Hepatocyte (in vitro differentiated cells): ENCODE measurements around the gene CD44. TPM values are rescaled to one million over a fixed set of nuclear protein-coding genes. Genes with fewer than 3 reads are reported as not detected.

Experiments used
- DNase-seq: peaks from one replicate; pipeline ENCODE4 v3.0.0-alpha.2; 2016; ENCODE audit warnings: low spot score
- H2AFZ ChIP-seq: fragments of 200-600 bp; sonication (generic); 2 replicates; pipeline ENCODE4 v1.6.0; 2016; ENCODE audit warnings: antibody characterized with exemption, mild to moderate bottlenecking
- H3K27ac ChIP-seq: fragments of 200-600 bp; sonication (generic); 2 replicates; pipeline ENCODE4 v1.5.1; 2016; ENCODE audit warnings: mild to moderate bottlenecking
- H3K27me3 ChIP-seq: fragments of 200-600 bp; sonication (generic); 2 replicates; pipeline ENCODE4 v1.6.1; 2016
- H3K36me3 ChIP-seq: fragments of 200-600 bp; sonication (generic); replicated peaks from 2 replicates; pipeline ENCODE4 v1.5.1; 2016; ENCODE audit warnings: low read depth; ENCODE audit not compliant: insufficient read depth
- H3K4me1 ChIP-seq: fragments of 200-600 bp; sonication (generic); 2 replicates; pipeline ENCODE4 v1.5.1; 2016; ENCODE audit warnings: mild to moderate bottlenecking, moderate library complexity; ENCODE audit not compliant: insufficient read depth
- H3K4me2 ChIP-seq: fragments of 200-600 bp; sonication (generic); 2 replicates; pipeline ENCODE4 v1.6.0; 2016
- H3K4me3 ChIP-seq: fragments of 200-600 bp; sonication (generic); 2 replicates; pipeline ENCODE4 v1.5.1; 2016; ENCODE audit warnings: mild to moderate bottlenecking
- H3K79me2 ChIP-seq: fragments of 200-600 bp; sonication (generic); 2 replicates; pipeline ENCODE4 v1.6.0; 2017; ENCODE audit warnings: mild to moderate bottlenecking
- H3K9me2 ChIP-seq: fragments of 200-600 bp; sonication (generic); replicated peaks from 2 replicates; pipeline ENCODE4 v1.6.0; 2017; ENCODE audit warnings: mild to moderate bottlenecking; ENCODE audit not compliant: insufficient read depth
- H3K9me3 ChIP-seq: fragments of 200-600 bp; sonication (generic); 2 replicates; pipeline ENCODE4 v1.5.1; 2016; ENCODE audit warnings: low read depth, mild to moderate bottlenecking
- H4K20me1 ChIP-seq: fragments of 200-600 bp; sonication (generic); 2 replicates; pipeline ENCODE4 v1.6.0; 2016; ENCODE audit warnings: mild to moderate bottlenecking; ENCODE audit not compliant: insufficient read depth, poor library complexity, severe bottlenecking
- EZH2 ChIP-seq: fragments of 200-600 bp; sonication (generic); IDR thresholded peaks from 2 replicates; pipeline ENCODE4 v1.6.1; 2016; ENCODE audit warnings: antibody characterized with exemption, mild to moderate bottlenecking, borderline replicate concordance
- EZH2phosphoT487 ChIP-seq: fragments of 200-600 bp; sonication (generic); IDR thresholded peaks from one replicate; pipeline ENCODE4 v1.6.1; 2018; ENCODE audit warnings: antibody characterized with exemption, mild to moderate bottlenecking, low read depth, moderate library complexity; ENCODE audit not compliant: unreplicated experiment, severe bottlenecking
- WGBS: methylation state at CpG from one replicate; pipeline ENCODE4 v1.1.6; 2016; ENCODE audit warnings: low lambda C conversion rate; ENCODE audit errors: missing lambda C conversion rate; 5-methylcytosine and 5-hydroxymethylcytosine counted together
- polyA plus RNA-seq: library from polyadenylated mRNA; unstranded; fragments of >200 nt; fragmentation: Nextera tagmentation; extraction: Ambion mirVana; gene quantifications from 2 replicates; pipeline ENCODE4 v1.2.1, GENCODE V29; 2016
- total RNA-seq: library from RNA; depleted of rRNA; stranded (reverse); fragments of >200 nt; gene quantifications from 2 replicates; pipeline ENCODE4 v1.2.3, GENCODE V29; 2014
- TF ChIP-seq, protein P1 (sequence below): fragments of 200-600 bp; sonication (generic); IDR thresholded peaks from 2 replicates; pipeline ENCODE4 v1.5.1; 2016; ENCODE audit warnings: antibody characterized with exemption, mild to moderate bottlenecking; ENCODE audit not compliant: poor library complexity

Gene CD44
- total and polyA plus RNA-seq, 2 experiments from 2014 or later = 17.5 to 29.5 TPM

DNA sequence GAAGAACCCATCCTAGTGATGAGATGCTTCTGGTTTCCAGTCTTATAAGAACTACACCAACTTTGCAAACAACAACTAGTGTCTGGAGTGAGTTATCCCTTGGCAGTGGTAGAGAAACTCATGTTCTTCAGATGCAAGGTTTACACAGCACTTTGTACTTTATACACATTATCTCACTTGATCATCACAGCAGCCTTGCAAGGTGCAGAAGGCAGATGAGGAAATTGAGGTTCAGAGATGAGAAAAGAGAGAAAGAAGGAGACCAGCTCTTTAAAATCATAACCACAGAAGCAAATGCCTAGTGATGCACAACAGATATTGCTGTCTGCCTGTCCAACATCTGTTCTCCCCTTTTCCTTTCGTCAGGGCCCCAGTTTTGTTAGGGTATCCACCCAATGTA lies 16.7 kb upstream of the CD44 start:
- Histone ChIP-seq H3K36me3 (no peaks in the 10 kb centered on the region), H3K79me2 (no peaks in the 10 kb centered on the region), H4K20me1 (no peaks in the 10 kb centered on the region), H2AFZ (no peak overlapping the region), H3K9me2 (no peaks in the 10 kb centered on the region), H3K27me3 (peaks cover 19% of the 10 kb centered on the region), H3K4me3 (no peak overlapping the region), H3K9me3 (no peaks in the 10 kb centered on the region), H3K4me1 (no peaks in the 10 kb centered on the region), H3K4me2 (no peak overlapping the region), H3K27ac (no peak overlapping the region)
- WGBS = 91% methylated on average over 1 of the region's 1 CpG
- TF ChIP-seq EZH2phosphoT487 (no peak), EZH2 (no peak)
- TF ChIP-seq, protein P1, sequence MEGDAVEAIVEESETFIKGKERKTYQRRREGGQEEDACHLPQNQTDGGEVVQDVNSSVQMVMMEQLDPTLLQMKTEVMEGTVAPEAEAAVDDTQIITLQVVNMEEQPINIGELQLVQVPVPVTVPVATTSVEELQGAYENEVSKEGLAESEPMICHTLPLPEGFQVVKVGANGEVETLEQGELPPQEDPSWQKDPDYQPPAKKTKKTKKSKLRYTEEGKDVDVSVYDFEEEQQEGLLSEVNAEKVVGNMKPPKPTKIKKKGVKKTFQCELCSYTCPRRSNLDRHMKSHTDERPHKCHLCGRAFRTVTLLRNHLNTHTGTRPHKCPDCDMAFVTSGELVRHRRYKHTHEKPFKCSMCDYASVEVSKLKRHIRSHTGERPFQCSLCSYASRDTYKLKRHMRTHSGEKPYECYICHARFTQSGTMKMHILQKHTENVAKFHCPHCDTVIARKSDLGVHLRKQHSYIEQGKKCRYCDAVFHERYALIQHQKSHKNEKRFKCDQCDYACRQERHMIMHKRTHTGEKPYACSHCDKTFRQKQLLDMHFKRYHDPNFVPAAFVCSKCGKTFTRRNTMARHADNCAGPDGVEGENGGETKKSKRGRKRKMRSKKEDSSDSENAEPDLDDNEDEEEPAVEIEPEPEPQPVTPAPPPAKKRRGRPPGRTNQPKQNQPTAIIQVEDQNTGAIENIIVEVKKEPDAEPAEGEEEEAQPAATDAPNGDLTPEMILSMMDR = no peak
- DNase-seq = no peak

DNA sequence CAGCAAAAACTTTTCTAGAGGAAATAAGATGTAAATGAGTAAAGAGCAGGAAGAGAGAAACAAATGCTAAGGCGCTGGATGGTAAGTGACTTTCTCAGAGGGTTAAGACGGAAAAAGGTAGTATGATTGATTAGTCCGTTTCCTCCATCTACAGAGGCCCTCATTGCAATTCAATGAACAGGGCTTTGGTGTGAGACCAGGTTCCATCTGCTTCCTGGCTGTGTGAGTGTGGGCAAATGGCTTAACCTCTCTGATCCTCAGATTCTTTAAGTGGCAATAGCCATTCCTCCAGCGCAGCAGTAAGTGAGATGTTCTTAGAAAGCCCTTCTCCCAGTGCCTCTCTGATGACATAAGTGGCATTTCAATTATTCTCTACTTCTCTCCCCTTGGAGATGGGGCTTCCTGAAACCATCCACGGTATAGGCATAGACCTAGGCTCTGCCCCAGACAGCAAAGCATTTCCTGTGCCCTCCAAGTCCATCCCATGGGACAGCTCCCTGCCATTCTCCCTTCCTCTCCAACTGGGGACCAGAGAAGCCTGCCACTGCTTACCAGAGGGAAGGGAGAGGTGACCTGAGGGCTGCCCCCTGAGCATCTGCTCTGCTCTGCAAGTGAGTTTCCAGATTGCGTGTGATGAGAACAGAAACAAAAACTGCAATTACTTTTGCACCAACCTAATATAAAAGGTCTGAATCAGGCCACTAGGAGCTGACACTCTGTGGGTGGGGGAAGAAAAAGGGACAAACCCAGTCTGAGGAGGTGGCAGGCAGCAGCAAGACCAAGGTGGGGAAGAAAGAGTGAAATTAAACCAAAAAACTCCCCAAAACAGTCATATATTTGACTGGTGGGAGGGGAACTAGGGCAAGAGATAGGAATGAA lies 12.7 kb upstream of the CD44 start:
- no peaks in the 10 kb centered on the region for H3K9me2 ChIP-seq
- WGBS = 94% methylated on average over 6 of the region's 6 CpGs
- no peaks in the 10 kb centered on the region for H3K9me3 ChIP-seq
- peaks cover 11% of the 10 kb centered on the region for H3K27me3 ChIP-seq
- H3K36me3 ChIP-seq = no peaks in the 10 kb centered on the region
- TF ChIP-seq, protein P1 = no peak
- no peak for TF ChIP-seq EZH2phosphoT487
- no peak for TF ChIP-seq EZH2
- no peaks in the 10 kb centered on the region for H3K79me2 ChIP-seq
- H3K4me3 ChIP-seq = no peak overlapping the region
- H3K4me2 ChIP-seq = no peak overlapping the region
- H3K27ac ChIP-seq = no peak overlapping the region
- H2AFZ ChIP-seq = no peak overlapping the region
- H3K4me1 ChIP-seq = no peaks in the 10 kb centered on the region
- no peak for DNase-seq
- H4K20me1 ChIP-seq = no peaks in the 10 kb centered on the region

DNA sequence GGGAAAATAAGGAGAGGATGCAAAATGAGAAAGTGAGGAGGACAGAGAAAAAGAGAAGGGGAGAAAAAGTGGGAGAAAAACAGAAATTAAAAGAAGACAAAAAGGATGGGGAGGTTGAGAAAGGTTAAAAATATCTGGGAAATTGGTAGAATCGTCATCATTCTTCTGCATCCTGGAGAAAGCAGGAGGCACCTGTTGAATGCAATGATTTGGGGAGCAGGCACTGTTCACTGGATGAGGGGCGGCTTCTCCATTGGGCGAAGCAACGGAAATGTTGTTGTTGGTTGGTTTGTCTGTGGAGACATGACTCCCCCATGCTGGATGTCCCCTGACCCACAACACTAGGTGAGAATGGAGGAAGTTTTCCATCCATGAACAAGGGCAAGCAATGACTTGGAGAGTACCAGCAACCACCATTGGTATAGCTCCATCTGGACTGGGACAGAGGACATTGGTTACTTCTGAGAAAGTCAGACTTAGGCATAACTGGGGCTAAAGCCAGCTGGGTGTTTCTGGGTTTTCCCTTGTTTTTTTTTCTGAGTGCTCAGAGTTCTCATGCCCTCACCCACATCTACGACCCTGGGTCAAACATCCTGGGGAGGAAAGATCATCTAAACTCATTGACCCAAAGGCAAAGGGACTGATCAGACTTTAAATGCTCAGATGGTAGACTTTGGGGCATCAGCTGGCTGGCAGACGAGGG lies 11.9 kb upstream of the CD44 start:
- H3K79me2 ChIP-seq = no peaks in the 10 kb centered on the region
- peaks cover 7% of the 10 kb centered on the region for H3K27me3 ChIP-seq
- no peaks in the 10 kb centered on the region for H3K9me3 ChIP-seq
- H3K4me1 ChIP-seq = no peaks in the 10 kb centered on the region
- H3K27ac ChIP-seq = no peak overlapping the region
- H4K20me1 ChIP-seq = no peaks in the 10 kb centered on the region
- TF ChIP-seq EZH2phosphoT487 (no peak), EZH2 (no peak)
- TF ChIP-seq, protein P1 = no peak
- H3K4me3 ChIP-seq = no peak overlapping the region
- DNase-seq = no peak
- no peaks in the 10 kb centered on the region for H3K9me2 ChIP-seq
- no peak overlapping the region for H3K4me2 ChIP-seq
- 94% methylated on average over 6 of the region's 6 CpGs for WGBS
- no peak overlapping the region for H2AFZ ChIP-seq
- H3K36me3 ChIP-seq = no peaks in the 10 kb centered on the region
